Tibial nerve (tissue), 4 donors: ENCODE measurements around the gene SRF. TPM values are rescaled to one million over a fixed set of nuclear protein-coding genes. Genes with fewer than 3 reads are reported as not detected.

Source experiments
- DNase-seq, 2 donors: peaks; one replicate each; pipeline ENCODE4 v3.0.0-alpha.2; 2019; ENCODE audit warnings: low spot score in 2 of 2
- H3K27ac ChIP-seq, 4 donors: fragments of 200-600 bp; sonication (generic) in 3 of 4; one replicate each; pipeline ENCODE4 v1.5.1; 2017 to 2019; ENCODE audit warnings: mild to moderate bottlenecking in 1 of 4
- H3K27me3 ChIP-seq, 2 donors: fragments of 200-600 bp; sonication (generic) in 1 of 2; one replicate each; pipeline versions ENCODE4 v1.5.1 to v1.6.0; 2017 to 2019
- H3K36me3 ChIP-seq, 3 donors: fragments of 200-600 bp; sonication (generic); one replicate each; pipeline ENCODE4 v1.5.1; 2018 to 2019
- H3K4me1 ChIP-seq, 4 donors: fragments of 200-600 bp; sonication (generic) in 3 of 4; one replicate each; pipeline ENCODE4 v1.5.1; 2017 to 2019
- H3K4me3 ChIP-seq, 4 donors: fragments of 200-600 bp; sonication (generic) in 3 of 4; one replicate each; pipeline ENCODE4 v1.5.1; 2017 to 2019; ENCODE audit warnings: mild to moderate bottlenecking in 1 of 4, moderate library complexity in 1 of 4
- H3K9me3 ChIP-seq, 4 donors: fragments of 200-600 bp; sonication (generic) in 3 of 4; one replicate each; pipeline ENCODE4 v1.5.1; 2017 to 2019
- CTCF ChIP-seq, 5 experiments: fragments of 200-600 bp in 3 of 5; fragments of 450-650 bp in 2 of 5; sonication (generic) in 3 of 5; IDR thresholded peaks; one replicate each; pipeline ENCODE4 v1.5.1; 2016 to 2019; ENCODE audit warnings: antibody characterized with exemption in 5 of 5, mild to moderate bottlenecking in 3 of 5, moderate library complexity in 2 of 5
- EP300 ChIP-seq, 2 donors: sonication (generic); formaldehyde crosslinking; IDR thresholded peaks; one replicate each; pipeline ENCODE4 v1.6.1; 2017; ENCODE audit warnings: antibody characterized with exemption in 2 of 2, mild to moderate bottlenecking in 1 of 2
- POLR2A ChIP-seq, 2 donors: fragments of 450-650 bp; IDR thresholded peaks; one replicate each; pipeline ENCODE4 v1.6.1; 2017; ENCODE audit warnings: antibody characterized with exemption in 2 of 2, mild to moderate bottlenecking in 2 of 2, moderate library complexity in 2 of 2
- WGBS, 2 donors: methylation state at CpG; one replicate each; pipeline ENCODE4 v1.1.5; 2018; 5-methylcytosine and 5-hydroxymethylcytosine counted together
- total RNA-seq, 4 donors: library from RNA; depleted of rRNA; stranded (reverse); fragments of >200 nt; gene quantifications; one replicate each; pipeline ENCODE4 v1.1.0, GENCODE V29; 2016

SRF gene
- total RNA-seq, 4 donors from 2014 or later: 28.4 to 49.8 (median 35.3) TPM

- 80 to 87% methylated on average over 5 of the region's 5 CpGs for WGBS, 2 donors
- Histone ChIP-seq H3K36me3 (peaks cover 0 to 98% (median 14%) of the 10 kb centered on the region in 3 donors), H3K9me3 (no peaks in the 10 kb centered on the region), H3K27me3 (no peaks in the 10 kb centered on the region), H3K4me3 (no peak overlapping the region), H3K27ac (no peak overlapping the region), H3K4me1 (no peaks in the 10 kb centered on the region)
- TF ChIP-seq EP300 (IDR thresholded peaks at IDR 0.05): no peak
- TF ChIP-seq POLR2A (IDR thresholded peaks at IDR 0.05): no peak
- no peak for TF ChIP-seq CTCF (IDR thresholded peaks at IDR 0.05)
- DNase-seq: no peak
Measured at GRCh38 chr6:43196337-43196736, 25.3 kb downstream of the SRF start.

GRCh38 chr6:43199912-43200311, 28.8 kb downstream of the SRF start:
- no peak for TF ChIP-seq CTCF (IDR thresholded peaks at IDR 0.05)
- no peak for TF ChIP-seq POLR2A (IDR thresholded peaks at IDR 0.05)
- no peak for TF ChIP-seq EP300 (IDR thresholded peaks at IDR 0.05)
- Histone ChIP-seq H3K4me1 (no peaks in the 10 kb centered on the region), H3K9me3 (no peaks in the 10 kb centered on the region), H3K27me3 (no peaks in the 10 kb centered on the region), H3K36me3 (peaks cover 0 to 91% (median 14%) of the 10 kb centered on the region in 3 donors), H3K27ac (no peak overlapping the region), H3K4me3 (no peak overlapping the region)
- 87 to 90% methylated on average over 6 of the region's 6 CpGs for WGBS, 2 donors
- no peak for DNase-seq

- 88 to 96% methylated on average over 6 of the region's 6 CpGs for WGBS, 2 donors
- Histone ChIP-seq H3K36me3 (peaks cover 0 to 91% (median 14%) of the 10 kb centered on the region in 3 donors), H3K9me3 (no peaks in the 10 kb centered on the region), H3K4me1 (no peaks in the 10 kb centered on the region), H3K4me3 (no peak overlapping the region), H3K27ac (no peak overlapping the region), H3K27me3 (no peaks in the 10 kb centered on the region)
- DNase-seq: no peak
- TF ChIP-seq CTCF (IDR thresholded peaks at IDR 0.05) (no peak), EP300 (IDR thresholded peaks at IDR 0.05) (no peak), POLR2A (IDR thresholded peaks at IDR 0.05) (no peak)
Measured at GRCh38 chr6:43200541-43200940, 29.5 kb downstream of the SRF start.

- H3K4me3 ChIP-seq: no peak overlapping the region
- no peaks in the 10 kb centered on the region for H3K9me3 ChIP-seq
- H3K27me3 ChIP-seq: no peaks in the 10 kb centered on the region
- 83 to 85% methylated on average over 5 of the region's 5 CpGs for WGBS, 2 donors
- no peak for TF ChIP-seq CTCF (IDR thresholded peaks at IDR 0.05)
- no peak for TF ChIP-seq POLR2A (IDR thresholded peaks at IDR 0.05)
- TF ChIP-seq EP300 (IDR thresholded peaks at IDR 0.05): no peak
- no peaks in the 10 kb centered on the region for H3K4me1 ChIP-seq
- no peak overlapping the region for H3K27ac ChIP-seq
- no peak for DNase-seq
- H3K36me3 ChIP-seq: peaks cover 0 to 87% (median 7%) of the 10 kb centered on the region in 3 donors
Measured at GRCh38 chr6:43202451-43202850, 31.4 kb downstream of the SRF start.

DNA sequence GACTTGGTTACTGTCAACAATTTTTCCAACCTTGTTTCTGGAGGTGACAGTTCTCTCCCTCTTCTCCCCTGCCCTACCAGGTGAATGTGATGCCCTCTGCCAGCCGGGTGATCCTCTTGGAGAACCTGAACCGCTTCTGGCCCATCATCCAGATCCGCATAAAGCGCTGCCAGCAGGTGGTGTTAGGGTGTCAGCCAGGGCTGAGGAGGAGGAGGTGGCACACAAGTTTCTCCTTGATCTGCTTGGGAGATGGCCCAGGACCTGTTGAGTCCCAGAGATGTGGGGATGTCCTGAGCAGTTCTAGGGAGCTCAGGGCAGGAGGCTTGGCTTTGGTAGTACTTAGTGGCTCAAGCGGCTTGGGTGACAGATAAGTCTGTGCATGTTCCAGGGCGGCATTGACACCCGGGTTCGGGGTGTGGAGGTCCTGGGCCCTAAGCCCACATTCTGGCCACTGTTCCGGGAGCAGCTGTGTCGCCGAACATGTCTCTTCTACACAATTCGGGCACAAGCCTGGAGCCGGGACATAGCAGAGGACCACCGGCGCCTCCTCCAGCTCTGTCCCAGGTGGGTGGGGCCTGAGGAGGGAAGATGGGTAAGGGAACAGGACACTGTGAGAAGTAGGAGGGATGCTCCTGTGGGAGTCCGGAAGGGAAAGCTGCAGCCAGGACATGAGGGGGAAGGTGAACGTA, 32.1 kb downstream of the SRF start:
- no peaks in the 10 kb centered on the region for H3K9me3 ChIP-seq
- no peak for DNase-seq
- WGBS, 2 donors: 88 to 92% methylated on average over 13 to 17 of the region's 17 CpGs
- H3K4me1 ChIP-seq: no peaks in the 10 kb centered on the region
- TF ChIP-seq CTCF (IDR thresholded peaks at IDR 0.05) (no peak), POLR2A (IDR thresholded peaks at IDR 0.05) (no peak), EP300 (IDR thresholded peaks at IDR 0.05) (no peak)
- no peaks in the 10 kb centered on the region for H3K27me3 ChIP-seq
- H3K4me3 ChIP-seq: no peak overlapping the region
- H3K36me3 ChIP-seq: peaks cover 0 to 82% (median 6%) of the 10 kb centered on the region in 3 donors
- no peak overlapping the region for H3K27ac ChIP-seq
